ENCODE measurements around the gene WASF2. TPM values are rescaled to one million over a fixed set of nuclear protein-coding genes. Genes with fewer than 3 reads are reported as not detected.

WASF2 gene
- total RNA-seq, 2 experiments from 2014 or later = 119 to 121 TPM

DNA sequence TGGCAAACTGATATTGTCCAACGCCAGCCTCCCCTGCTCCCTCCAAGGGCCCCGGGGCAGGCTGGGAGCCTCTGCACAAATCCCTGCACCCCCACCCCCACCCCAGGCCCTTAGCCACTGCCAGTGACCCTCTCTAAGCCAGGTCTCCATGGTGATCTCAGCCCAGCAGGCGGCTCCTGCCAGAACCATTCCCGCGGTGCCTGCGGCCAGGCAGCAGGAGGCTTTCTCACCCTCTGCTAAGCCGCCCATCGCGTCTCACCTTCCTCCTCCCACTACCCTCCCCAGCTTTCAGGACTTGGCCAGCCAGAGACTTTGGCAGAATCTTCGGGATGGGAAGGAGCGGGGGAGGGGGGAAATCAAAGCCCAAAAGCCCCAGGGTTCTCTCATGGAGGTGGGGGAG, 46.8 kb upstream of the WASF2 start:
- H3K36me3 Mint-ChIP-seq (ENCODE audit: low read depth) = peaks cover 19% of the 10 kb centered on the region
- no peak for ATAC-seq (ENCODE audit: poor library complexity)
- CTCF ChIA-PET = no interaction called here
- Histone ChIP-seq H3K27me3 (ENCODE audit: control insufficient read depth in 1 of 2, insufficient read depth in 2 of 2, low read length in 2 of 2) (no peaks in the 10 kb centered on the region), H3K4me3 (ENCODE audit: low read length) (no peak overlapping the region), H3K36me3 (ENCODE audit: insufficient read depth, low read length) (peaks cover 9% of the 10 kb centered on the region), H3K4me1 (ENCODE audit: insufficient read depth, low read length) (peaks cover 12% of the 10 kb centered on the region), H3K27ac (ENCODE audit: low read depth in 1 of 2, low read length in 2 of 2) (no peak overlapping the region), H3K9me3 (ENCODE audit: control insufficient read depth in 1 of 2, insufficient read depth in 1 of 2, low read length in 2 of 2) (no peaks in the 10 kb centered on the region)
- no peaks in the 10 kb centered on the region for H3K27me3 Mint-ChIP-seq
- peaks cover 16% of the 10 kb centered on the region for H3K4me1 Mint-ChIP-seq (ENCODE audit: low read depth)
- H3K4me3 Mint-ChIP-seq = no peak overlapping the region
- POLR2A ChIA-PET = no interaction called here
- no peak for DNase-seq
- TF ChIP-seq, protein P1, sequence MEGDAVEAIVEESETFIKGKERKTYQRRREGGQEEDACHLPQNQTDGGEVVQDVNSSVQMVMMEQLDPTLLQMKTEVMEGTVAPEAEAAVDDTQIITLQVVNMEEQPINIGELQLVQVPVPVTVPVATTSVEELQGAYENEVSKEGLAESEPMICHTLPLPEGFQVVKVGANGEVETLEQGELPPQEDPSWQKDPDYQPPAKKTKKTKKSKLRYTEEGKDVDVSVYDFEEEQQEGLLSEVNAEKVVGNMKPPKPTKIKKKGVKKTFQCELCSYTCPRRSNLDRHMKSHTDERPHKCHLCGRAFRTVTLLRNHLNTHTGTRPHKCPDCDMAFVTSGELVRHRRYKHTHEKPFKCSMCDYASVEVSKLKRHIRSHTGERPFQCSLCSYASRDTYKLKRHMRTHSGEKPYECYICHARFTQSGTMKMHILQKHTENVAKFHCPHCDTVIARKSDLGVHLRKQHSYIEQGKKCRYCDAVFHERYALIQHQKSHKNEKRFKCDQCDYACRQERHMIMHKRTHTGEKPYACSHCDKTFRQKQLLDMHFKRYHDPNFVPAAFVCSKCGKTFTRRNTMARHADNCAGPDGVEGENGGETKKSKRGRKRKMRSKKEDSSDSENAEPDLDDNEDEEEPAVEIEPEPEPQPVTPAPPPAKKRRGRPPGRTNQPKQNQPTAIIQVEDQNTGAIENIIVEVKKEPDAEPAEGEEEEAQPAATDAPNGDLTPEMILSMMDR (IDR thresholded peaks at IDR 0.05) = no peak
- no peak overlapping the region for H3K27ac Mint-ChIP-seq
- no peaks in the 10 kb centered on the region for H3K9me3 Mint-ChIP-seq
- intact Hi-C loops (cut with DNase I, micrococcal nuclease) = no loop called here

DNA sequence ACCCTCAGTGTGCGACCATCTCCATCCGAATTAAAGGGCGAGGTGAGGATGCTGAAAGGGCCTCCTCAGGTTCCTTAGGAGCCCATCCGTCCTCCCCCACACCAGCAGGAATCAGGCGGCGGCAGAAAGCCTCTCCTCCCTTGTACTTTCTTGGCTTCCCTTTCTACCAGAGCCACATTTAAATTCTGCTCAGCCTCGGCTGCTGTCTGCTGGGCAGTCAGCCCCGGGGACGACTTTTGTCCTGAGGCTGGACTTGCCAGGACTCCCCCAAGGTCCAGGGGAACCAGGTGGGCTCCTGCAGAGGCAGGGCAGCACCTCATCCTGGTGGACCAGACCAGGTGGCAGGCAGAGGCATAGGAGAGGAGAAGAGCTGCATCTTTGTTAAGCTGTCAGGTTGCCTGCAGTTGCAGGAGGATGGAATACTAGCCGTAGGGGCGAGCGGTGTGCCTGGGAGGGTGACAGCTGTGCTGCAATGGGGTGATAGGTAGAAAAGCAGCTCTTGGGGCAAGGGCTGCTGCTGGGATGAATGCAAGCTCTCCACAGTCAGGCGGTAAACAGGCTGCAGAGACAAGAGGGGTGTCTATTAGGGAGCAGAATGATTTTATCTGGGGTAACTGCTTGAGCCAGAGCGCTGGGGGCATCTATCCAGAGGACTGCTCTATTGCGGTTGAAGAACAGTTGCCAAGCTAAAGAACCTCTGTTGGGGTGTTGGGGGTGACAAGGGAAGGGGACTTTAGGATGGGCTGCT, 46.2 kb upstream of the WASF2 start:
- Mint-ChIP-seq H3K36me3 (ENCODE audit: low read depth) (peaks cover 21% of the 10 kb centered on the region), H3K9me3 (no peaks in the 10 kb centered on the region), H3K4me3 (no peak overlapping the region), H3K27ac (no peak overlapping the region), H3K4me1 (ENCODE audit: low read depth) (peaks cover 17% of the 10 kb centered on the region), H3K27me3 (no peaks in the 10 kb centered on the region)
- Histone ChIP-seq H3K4me1 (ENCODE audit: insufficient read depth, low read length) (peaks cover 15% of the 10 kb centered on the region), H3K27me3 (ENCODE audit: control insufficient read depth in 1 of 2, insufficient read depth in 2 of 2, low read length in 2 of 2) (no peaks in the 10 kb centered on the region), H3K9me3 (ENCODE audit: control insufficient read depth in 1 of 2, insufficient read depth in 1 of 2, low read length in 2 of 2) (no peaks in the 10 kb centered on the region), H3K4me3 (ENCODE audit: low read length) (no peak overlapping the region), H3K27ac (ENCODE audit: low read depth in 1 of 2, low read length in 2 of 2) (no peak overlapping the region), H3K36me3 (ENCODE audit: insufficient read depth, low read length) (peaks cover 12% of the 10 kb centered on the region)
- DNase-seq (no peak), ATAC-seq (ENCODE audit: poor library complexity) (no peak)
- ChIA-PET CTCF (no interaction called here), POLR2A (no interaction called here)
- intact Hi-C loops (cut with DNase I, micrococcal nuclease) = no loop called here
- TF ChIP-seq, protein P1 (IDR thresholded peaks at IDR 0.05) = no peak

DNA sequence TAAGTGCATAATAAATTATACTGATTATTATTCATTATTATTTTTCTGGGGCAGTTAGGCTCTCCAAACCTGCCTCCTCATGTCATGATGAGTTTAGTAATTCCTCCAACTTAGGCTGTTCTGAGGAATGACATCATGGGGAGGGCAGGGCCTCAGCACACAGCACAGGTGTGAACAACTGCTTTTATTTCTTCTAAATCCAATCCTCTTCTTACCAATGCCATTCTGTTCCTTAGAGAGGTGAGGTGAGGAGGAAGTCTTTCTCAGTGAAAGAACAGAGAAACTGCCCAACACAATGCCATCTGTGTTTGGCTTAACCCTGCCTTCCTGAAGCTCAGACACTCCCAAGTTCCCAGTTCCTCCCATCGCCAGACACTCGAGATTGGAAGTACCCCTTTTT, 45.4 kb upstream of the WASF2 start:
- peaks cover 15% of the 10 kb centered on the region for H3K4me1 ChIP-seq (ENCODE audit: insufficient read depth, low read length)
- no peaks in the 10 kb centered on the region for H3K9me3 Mint-ChIP-seq
- no peak overlapping the region for H3K4me3 Mint-ChIP-seq
- H3K27ac ChIP-seq (ENCODE audit: low read depth in 1 of 2, low read length in 2 of 2) = no peak overlapping the region
- ChIA-PET POLR2A (no interaction called here), CTCF (no interaction called here)
- H3K36me3 ChIP-seq (ENCODE audit: insufficient read depth, low read length) = peaks cover 12% of the 10 kb centered on the region
- no peak overlapping the region for H3K4me3 ChIP-seq (ENCODE audit: low read length)
- intact Hi-C loops (cut with DNase I, micrococcal nuclease) = no loop called here
- ATAC-seq (ENCODE audit: poor library complexity) (no peak), DNase-seq (no peak)
- H3K4me1 Mint-ChIP-seq (ENCODE audit: low read depth) = peaks cover 17% of the 10 kb centered on the region
- H3K27me3 ChIP-seq (ENCODE audit: control insufficient read depth in 1 of 2, insufficient read depth in 2 of 2, low read length in 2 of 2) = no peaks in the 10 kb centered on the region
- H3K9me3 ChIP-seq (ENCODE audit: control insufficient read depth in 1 of 2, insufficient read depth in 1 of 2, low read length in 2 of 2) = no peaks in the 10 kb centered on the region
- no peak overlapping the region for H3K27ac Mint-ChIP-seq
- H3K27me3 Mint-ChIP-seq = no peaks in the 10 kb centered on the region
- TF ChIP-seq, protein P1 (IDR thresholded peaks at IDR 0.05) = no peak
- H3K36me3 Mint-ChIP-seq (ENCODE audit: low read depth) = peaks cover 21% of the 10 kb centered on the region

Measured in CD4-positive, alpha-beta T cell (primary cell).